ENCODE measurements around the gene CRIP1.

GRCh38 chr14:105487986-105488777, 1.5 kb downstream of the CRIP1 start:
- TF ChIP-seq NFIC (IDR thresholded peaks at IDR 0.05) (no peak), EP300 (IDR thresholded peaks at IDR 0.05; ENCODE audit: borderline replicate concordance) (no peak), YY1 (IDR thresholded peaks at IDR 0.05; ENCODE audit: low read depth) (no peak), RAD21 (IDR thresholded peaks at IDR 0.05; ENCODE audit: low read depth) (peak; percentile 31; the same call in 1 of the 2 replicates), CEBPB (IDR thresholded peaks at IDR 0.05) (no peak)
- TF ChIP-seq, protein P1, sequence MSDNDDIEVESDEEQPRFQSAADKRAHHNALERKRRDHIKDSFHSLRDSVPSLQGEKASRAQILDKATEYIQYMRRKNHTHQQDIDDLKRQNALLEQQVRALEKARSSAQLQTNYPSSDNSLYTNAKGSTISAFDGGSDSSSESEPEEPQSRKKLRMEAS (IDR thresholded peaks at IDR 0.05): no peak

Measured in Ishikawa (cell line).